HG03565 (cell line): ENCODE results near the gene RASSF1.

ENCODE experiments used
- ATAC-seq: cut with Tn5 transposase; IDR thresholded peaks from one replicate; pipeline ENCODE4 v1.9.1; 2021; ENCODE audit warnings: mild to moderate bottlenecking, moderate library complexity; ENCODE audit not compliant: unreplicated experiment

Gene RASSF1

GRCh38 chr3:50369012-50369670, 28.5 kb upstream of the RASSF1 start:
- ATAC-seq, result no peak

DNA sequence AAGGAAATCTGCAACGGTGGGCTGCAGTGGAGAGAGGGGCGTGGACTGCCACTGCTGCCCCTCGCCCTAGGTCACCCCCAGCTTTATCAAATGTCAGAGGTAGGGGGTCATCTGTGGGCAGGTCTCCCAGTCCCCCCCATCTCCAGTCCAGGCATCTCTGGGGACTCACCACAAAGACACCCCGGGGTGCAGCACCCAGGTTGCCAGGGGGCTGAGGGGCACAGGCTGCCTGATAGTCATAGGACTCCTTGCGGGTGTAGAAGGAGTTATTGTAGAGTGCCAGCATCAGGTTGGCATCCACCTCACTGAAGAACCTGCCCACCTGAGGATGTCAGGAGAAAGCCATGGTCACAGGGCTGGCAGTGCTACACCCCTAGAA, 25.2 kb upstream of the RASSF1 start:
- no peak for ATAC-seq

GRCh38 chr3:50365080-50365841, 24.6 kb upstream of the RASSF1 start:
- peak; percentile 70 for ATAC-seq

- ATAC-seq, result no peak
Measured at GRCh38 chr3:50364573-50365079, 24.0 kb upstream of the RASSF1 start.

DNA sequence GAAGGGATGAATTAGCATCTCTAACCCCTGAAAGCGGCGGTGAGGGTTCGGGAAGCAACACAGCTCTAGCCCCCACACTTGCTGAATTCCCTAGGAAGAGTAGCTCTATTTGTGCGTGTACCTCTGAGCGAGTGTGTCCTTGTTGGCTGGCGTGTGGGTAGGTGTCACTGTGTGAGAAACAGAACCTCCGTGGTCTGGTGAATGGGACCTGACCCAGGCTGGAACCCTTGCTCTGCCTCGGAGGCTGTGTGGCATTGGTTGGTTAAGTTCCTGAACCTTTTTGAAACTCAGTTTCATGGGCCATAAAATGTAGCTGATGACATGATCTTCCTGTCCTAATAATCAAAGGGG, 19.1 kb upstream of the RASSF1 start:
- peak; percentile 4 for ATAC-seq

GRCh38 chr3:50358911-50359759, 18.5 kb upstream of the RASSF1 start, which contains the start of gene TMEM115:
TSS of gene TMEM115 (minus strand) at chr3:50359521. CDS start at chr3:50359063, 458 bp downstream.
- ATAC-seq, result peak; percentile 93

GRCh38 chr3:50358355-50358910, 17.8 kb upstream of the RASSF1 start:
- no peak for ATAC-seq

DNA sequence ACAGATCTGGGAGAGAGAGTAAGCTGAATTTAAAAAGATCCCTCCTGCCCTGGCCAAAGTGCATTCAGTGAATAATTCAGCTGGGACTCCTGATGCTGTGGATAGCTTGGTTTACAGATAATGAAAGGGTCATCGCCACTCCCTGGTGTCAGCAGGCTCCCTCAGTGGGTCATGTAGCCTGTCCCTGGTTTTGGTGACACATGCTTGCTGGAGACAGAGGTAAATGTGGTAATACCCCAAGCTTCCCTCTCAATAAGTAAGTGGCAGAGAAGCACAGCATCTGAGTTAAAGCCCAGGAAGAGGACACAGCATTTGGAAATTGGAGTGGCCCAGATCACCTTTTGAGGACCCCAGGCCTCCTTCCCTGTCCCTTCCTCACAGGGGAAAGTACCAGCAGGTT, 16.8 kb upstream of the RASSF1 start:
- ATAC-seq, result no peak

DNA sequence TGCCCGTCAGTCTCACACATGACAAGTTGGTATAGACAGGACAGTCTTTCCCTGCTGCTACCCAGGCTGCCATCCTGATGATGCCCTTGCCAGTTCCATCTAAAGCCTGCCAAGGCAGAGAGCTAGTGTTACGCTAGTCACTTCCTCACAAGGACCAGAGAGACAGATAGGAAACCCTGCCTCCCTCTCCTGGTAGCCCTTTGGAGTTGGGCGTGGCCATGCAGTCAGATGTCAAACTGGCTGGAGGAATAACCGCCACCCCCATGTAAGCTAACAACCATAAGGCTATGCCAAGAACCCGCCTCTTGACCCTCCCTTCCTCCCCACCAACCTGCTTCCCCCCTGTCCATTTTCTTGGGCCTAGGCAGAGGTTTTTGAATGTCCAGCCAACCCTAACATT, 15.9 kb upstream of the RASSF1 start:
- ATAC-seq, result no peak

DNA sequence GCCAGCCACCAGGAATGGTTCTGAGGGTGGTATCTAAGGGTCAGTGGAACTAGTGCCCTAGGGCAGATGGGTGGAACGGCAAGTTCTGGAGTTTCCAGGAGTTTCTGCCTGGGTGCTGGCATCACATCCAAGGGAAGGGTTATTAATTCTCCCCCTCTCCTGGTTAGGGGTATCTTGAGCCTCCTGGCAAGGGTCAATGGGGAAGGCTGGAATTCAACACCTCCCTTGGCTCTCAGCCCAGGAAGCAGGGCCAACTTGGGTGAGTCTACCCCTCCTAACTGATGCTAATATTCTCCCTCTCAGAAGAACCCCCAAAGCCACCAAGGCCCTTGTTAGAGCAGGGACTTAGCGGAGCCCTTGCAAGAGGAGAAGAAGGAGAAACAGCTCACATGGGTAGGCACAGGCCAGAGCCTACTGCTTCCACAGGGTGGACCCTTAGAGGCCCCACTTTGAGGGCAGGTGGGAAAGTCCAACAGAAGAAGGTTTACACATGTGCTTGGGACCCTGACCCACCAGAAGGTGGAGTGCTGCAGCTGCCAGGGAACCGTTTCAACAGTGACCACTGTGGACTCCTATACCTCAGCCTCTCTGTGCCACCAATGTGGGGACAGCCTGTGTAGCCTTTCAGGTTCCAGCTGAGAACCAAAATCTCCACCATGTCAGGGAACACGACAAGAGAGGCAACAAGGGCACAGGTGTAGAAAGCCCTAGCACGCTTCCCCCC, 15.4 kb upstream of the RASSF1 start:
- ATAC-seq, result no peak

GRCh38 chr3:50354850-50355249, 14.2 kb upstream of the RASSF1 start:
- no peak for ATAC-seq

DNA sequence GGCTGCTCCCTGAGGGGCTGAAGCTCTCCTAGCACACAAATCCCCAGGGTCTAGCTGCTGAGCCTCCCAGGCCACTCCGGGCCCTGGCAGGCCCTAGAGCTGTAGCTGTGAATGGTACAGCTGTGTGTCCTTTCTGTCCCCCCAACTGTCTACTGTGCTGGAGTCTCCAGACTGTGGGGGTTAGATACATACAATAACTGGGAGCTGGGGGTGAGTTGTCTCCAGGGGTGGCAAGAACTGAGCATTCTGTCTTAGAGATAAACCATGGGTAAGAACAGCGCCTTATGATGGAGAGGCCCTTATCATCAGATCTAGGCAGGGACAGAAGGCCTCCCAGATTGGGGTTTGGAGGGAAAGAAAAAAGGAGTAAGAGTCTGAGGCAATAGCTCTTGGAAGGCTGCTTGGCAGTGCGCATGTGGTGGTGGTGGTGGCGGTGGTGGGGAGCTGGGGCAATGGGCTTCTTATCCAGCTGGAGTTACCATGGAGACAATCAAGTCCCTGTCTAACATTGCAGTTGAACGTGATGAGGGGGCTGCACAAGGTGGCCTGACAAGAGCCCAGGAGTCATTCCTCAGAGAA, 13.6 kb upstream of the RASSF1 start:
- ATAC-seq, result no peak

- ATAC-seq, result no peak
Measured at GRCh38 chr3:50353245-50354004, 12.8 kb upstream of the RASSF1 start.

DNA sequence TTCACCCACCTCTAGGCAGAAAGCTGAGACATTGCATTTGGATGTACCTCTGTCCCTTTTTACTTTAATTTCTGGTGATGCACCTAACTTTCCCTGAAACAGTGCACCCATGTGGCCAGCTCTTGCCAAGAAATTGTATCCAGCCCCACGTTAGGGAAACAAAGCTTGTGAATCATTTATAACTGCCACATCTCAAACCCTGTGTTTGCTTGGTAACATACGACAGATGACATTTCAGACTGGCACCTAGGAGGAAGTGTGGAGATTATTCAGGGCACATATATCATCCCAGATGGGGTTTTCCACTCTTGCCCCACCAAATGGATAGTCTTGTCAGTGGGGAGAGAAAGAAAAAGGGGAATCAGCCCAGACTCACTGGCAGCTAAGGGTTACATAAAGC, 12.1 kb upstream of the RASSF1 start:
- no peak for ATAC-seq

DNA sequence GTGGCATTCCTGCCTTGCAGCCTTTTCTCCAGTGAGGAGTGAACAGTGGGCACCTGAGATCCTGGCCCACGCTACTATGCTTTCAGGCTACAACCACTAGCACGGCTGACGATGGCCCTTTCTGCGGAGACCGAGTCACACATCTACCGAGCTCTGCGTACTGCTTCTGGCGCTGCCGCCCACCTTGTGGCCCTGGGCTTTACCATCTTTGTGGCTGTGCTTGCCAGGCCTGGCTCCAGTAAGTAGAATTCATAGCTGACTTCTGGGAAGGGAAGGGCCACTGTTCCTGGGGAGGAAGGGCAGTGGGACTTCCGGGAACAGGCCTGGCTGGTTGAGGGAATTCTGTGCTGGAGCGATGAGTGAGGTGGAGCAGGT, 10.7 kb upstream of the RASSF1 start:
- no peak for ATAC-seq

DNA sequence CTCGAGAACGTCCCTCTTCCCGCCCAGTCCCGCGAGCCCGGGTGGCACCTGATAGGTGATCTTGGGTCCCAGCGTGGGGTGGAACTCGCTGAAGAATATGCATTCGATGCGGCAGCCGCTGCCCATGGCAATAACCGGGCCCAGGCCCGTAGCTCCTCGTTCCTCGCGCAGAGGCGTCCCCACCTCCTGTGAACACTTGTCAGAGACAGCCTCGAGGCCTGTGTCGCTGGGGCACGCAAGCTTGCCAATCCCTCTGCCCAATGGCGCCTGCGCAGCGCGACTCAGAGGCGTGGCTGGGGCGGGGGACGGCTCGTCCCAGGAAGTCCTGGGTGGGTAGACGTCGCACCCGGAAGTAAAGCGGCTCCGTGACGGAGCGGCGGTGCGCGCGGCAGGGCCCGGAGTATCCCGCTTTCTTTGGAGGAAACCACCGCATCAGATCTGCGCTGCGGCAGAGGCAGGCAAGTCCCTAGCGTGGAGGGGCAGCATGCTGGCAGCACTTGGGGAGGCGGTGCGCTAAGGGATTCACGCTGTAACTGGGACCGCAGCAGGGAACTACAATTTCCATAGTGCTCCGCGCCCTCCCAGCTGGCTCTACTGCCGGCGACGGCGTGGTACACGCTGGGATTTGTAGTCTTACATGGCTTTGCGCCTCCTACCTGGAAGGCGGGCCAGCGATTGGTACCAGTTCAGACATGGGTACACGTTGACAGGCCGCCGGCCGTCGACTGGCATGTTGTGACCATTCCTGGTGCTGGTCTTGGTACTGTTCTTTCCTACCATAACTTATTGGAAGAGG, 10.1 kb upstream of the RASSF1 start, which contains the start of the genes CYB561D2 and NPRL2:
Gene CYB561D2, plus strand, starts transcription at position 336 of the 796 bp plus-strand sequence. CDS start 572 bp downstream, outside the sequence.
Gene NPRL2, minus strand, starts transcription at position 249 of the 796 bp plus-strand sequence. Its CDS starts 123 bp downstream, at position 126.
- peak; percentile 69 for ATAC-seq

DNA sequence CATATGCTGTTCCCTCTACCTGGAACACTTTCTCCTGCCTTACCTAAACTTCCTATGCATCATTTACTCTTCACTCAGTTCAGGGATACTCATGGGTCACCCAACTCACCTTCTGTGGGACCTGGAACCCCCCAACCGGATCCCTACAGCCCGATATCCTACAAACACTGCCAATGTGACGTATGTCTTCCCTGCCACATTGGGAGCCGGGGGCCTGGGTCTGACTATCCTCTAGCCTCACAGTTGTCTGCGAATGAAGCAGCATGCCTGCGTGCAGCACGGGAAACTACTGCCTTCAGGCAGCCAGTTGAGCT, 9.5 kb upstream of the RASSF1 start:
- no peak for ATAC-seq

DNA sequence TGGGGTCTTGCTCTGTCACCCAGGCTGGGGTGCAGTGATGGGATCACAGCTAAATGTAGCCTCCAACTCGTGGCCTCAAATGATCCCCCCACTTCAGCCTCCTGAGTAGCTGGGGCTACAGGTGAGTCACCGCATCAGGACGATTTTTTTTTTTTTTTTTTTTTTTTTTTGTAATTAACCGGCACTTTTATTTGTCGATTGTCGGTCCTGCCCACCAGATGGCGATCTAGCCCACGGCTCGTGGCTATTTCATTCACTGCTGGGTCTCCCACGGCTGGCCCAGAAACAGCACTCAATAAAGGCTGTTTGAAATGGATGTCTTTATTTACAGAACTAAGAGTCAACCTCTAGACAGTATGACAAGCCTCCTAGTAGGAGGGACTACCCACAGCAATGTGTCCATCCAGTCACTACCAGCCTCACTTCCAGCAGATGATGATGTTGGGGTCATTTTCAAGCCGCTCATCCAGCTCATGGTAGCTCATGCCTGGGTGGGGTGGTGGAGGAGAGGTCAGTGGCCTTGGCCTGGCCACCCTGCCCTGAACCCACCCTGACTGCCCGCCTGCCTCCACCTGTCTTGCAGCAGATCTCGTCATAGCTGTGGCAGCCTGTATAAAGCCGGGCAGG, 6.7 kb upstream of the RASSF1 start:
- no peak for ATAC-seq
